H9 (cell line): ENCODE measurements around the gene ITGA7. TPM values are rescaled to one million over a fixed set of nuclear protein-coding genes. Genes with fewer than 3 reads are reported as not detected.

Experiments
- DNase-seq: peaks from one replicate; pipeline ENCODE4 v3.0.0-alpha.2; 2017
- H2AFZ ChIP-seq: one replicate; pipeline ENCODE4 v1.6.1; 2013; ENCODE audit warnings: mild to moderate bottlenecking, low read length, control low read depth, moderate library complexity
- H2AK5ac ChIP-seq: 2 replicates; pipeline ENCODE4 v1.6.1; 2013; ENCODE audit warnings: low read length, control low read depth, mixed read lengths; ENCODE audit not compliant: insufficient read length
- H2BK120ac ChIP-seq: one replicate; pipeline ENCODE4 v1.6.1; 2013; ENCODE audit warnings: low read depth, mild to moderate bottlenecking, low read length, control low read depth, inconsistent platforms; ENCODE audit not compliant: poor library complexity, severe bottlenecking
- H2BK12ac ChIP-seq: 2 replicates; pipeline ENCODE4 v1.6.1; 2013; ENCODE audit warnings: low read length, control low read depth, mixed read lengths, low read depth; ENCODE audit not compliant: insufficient read length
- H2BK15ac ChIP-seq: 2 replicates; pipeline ENCODE4 v1.6.1; 2013; ENCODE audit warnings: low read depth, low read length, control low read depth
- H2BK20ac ChIP-seq: one replicate; pipeline ENCODE4 v1.6.1; 2013; ENCODE audit warnings: low read depth, mild to moderate bottlenecking, low read length, control low read depth, inconsistent platforms; ENCODE audit not compliant: poor library complexity, severe bottlenecking
- H2BK5ac ChIP-seq: 2 replicates; pipeline ENCODE4 v1.6.1; 2013; ENCODE audit warnings: low read length, control low read depth, mixed read lengths; ENCODE audit not compliant: insufficient read length
- H3K14ac ChIP-seq: 2 replicates; pipeline ENCODE4 v1.6.1; 2013; ENCODE audit warnings: low read length, control low read depth; ENCODE audit not compliant: insufficient read depth
- H3K18ac ChIP-seq: 2 replicates; pipeline ENCODE4 v1.6.1; 2013; ENCODE audit warnings: low read depth, mild to moderate bottlenecking, mixed read lengths, low read length, control low read depth; ENCODE audit not compliant: insufficient read length
- H3K23ac ChIP-seq: 2 replicates; pipeline ENCODE4 v1.6.1; 2013; ENCODE audit warnings: low read length, control low read depth, mixed read lengths, low read depth; ENCODE audit not compliant: insufficient read length
- H3K23me2 ChIP-seq: 2 replicates; pipeline ENCODE4 v1.6.1; 2013; ENCODE audit warnings: low read depth, mild to moderate bottlenecking, mixed read lengths, low read length, control low read depth; ENCODE audit not compliant: insufficient read length, poor library complexity, severe bottlenecking
- H3K27ac ChIP-seq: 2 replicates; pipeline ENCODE4 v1.5.1; 2013; ENCODE audit warnings: low read length, control low read depth, mixed read lengths, low read depth; ENCODE audit not compliant: insufficient read length
- H3K27me3 ChIP-seq: 2 replicates; pipeline ENCODE4 v1.6.1; 2013; ENCODE audit warnings: low read length, control low read depth, inconsistent platforms; ENCODE audit not compliant: insufficient read depth
- H3K4ac ChIP-seq: 2 replicates; pipeline ENCODE4 v1.6.1; 2013; ENCODE audit warnings: low read depth, mild to moderate bottlenecking, control low read depth, inconsistent platforms, low read length, moderate library complexity
- H3K4me1 ChIP-seq: 2 replicates; pipeline ENCODE4 v1.6.1; 2013; ENCODE audit warnings: low read length, control low read depth, inconsistent platforms; ENCODE audit not compliant: insufficient read depth
- H3K4me2 ChIP-seq: 2 replicates; pipeline ENCODE4 v1.6.1; 2013; ENCODE audit warnings: low read length, control low read depth, mixed read lengths; ENCODE audit not compliant: insufficient read length, insufficient read depth
- H3K56ac ChIP-seq: 2 replicates; pipeline ENCODE4 v1.6.1; 2013; ENCODE audit warnings: low read depth, mild to moderate bottlenecking, mixed read lengths, low read length, control low read depth; ENCODE audit not compliant: insufficient read length
- H3K79me1 ChIP-seq: 2 replicates; pipeline ENCODE4 v1.6.1; 2013; ENCODE audit warnings: low read depth, mild to moderate bottlenecking, moderate library complexity, low read length, control low read depth, inconsistent platforms; ENCODE audit not compliant: insufficient read depth, poor library complexity, severe bottlenecking
- H3K79me2 ChIP-seq: 2 replicates; pipeline ENCODE4 v1.6.1; 2013; ENCODE audit warnings: low read length, control low read depth, inconsistent platforms; ENCODE audit not compliant: insufficient read depth
- H3K9ac ChIP-seq: 2 replicates; pipeline ENCODE4 v1.6.1; 2013; ENCODE audit warnings: low read length, control low read depth, mixed read lengths; ENCODE audit not compliant: insufficient read length; ENCODE audit errors: extremely low read depth
- H3K9me3 ChIP-seq: one replicate; pipeline ENCODE4 v1.6.1; 2013; ENCODE audit warnings: low read depth, low read length, inconsistent platforms; ENCODE audit not compliant: control insufficient read depth
- H3T11ph ChIP-seq: one replicate; pipeline ENCODE4 v1.6.1; 2013; ENCODE audit warnings: mild to moderate bottlenecking, low read length, control low read depth, inconsistent platforms
- H4K20me1 ChIP-seq: one replicate; pipeline ENCODE4 v1.6.1; 2013; ENCODE audit not compliant: control insufficient read depth, insufficient read length, insufficient read depth
- H4K5ac ChIP-seq: 2 replicates; pipeline ENCODE4 v1.6.1; 2013; ENCODE audit warnings: low read depth, mild to moderate bottlenecking, mixed read lengths, low read length, control low read depth; ENCODE audit not compliant: insufficient read length
- H4K8ac ChIP-seq: replicated peaks from 2 replicates; pipeline ENCODE4 v1.6.1; 2013; ENCODE audit warnings: low read length, control low read depth, mixed read lengths, low read depth; ENCODE audit not compliant: insufficient read length
- H4K91ac ChIP-seq: 2 replicates; pipeline ENCODE4 v1.6.1; 2013; ENCODE audit warnings: low read depth, mild to moderate bottlenecking, moderate library complexity, mixed read lengths, low read length, control low read depth; ENCODE audit not compliant: insufficient read length
- H3K27ac Mint-ChIP-seq, 3 experiments: 2 replicates in 2 of 3; 3 replicates in 1 of 3; pipeline ENCODE4 v1.8.0; 2020 to 2021; ENCODE audit warnings: mixed read lengths in 3 of 3, mild to moderate bottlenecking in 1 of 3, moderate library complexity in 1 of 3
- H3K27me3 Mint-ChIP-seq: 2 replicates; pipeline ENCODE4 v1.8.0; 2021; ENCODE audit warnings: low read depth, mild to moderate bottlenecking, moderate library complexity, mixed read lengths
- H3K36me3 Mint-ChIP-seq, 3 experiments: 2 replicates in 2 of 3; 3 replicates in 1 of 3; pipeline ENCODE4 v1.8.0; 2020 to 2021; ENCODE audit warnings: low read depth in 3 of 3, mixed read lengths in 3 of 3; ENCODE audit not compliant: insufficient read depth in 1 of 3
- H3K4me1 Mint-ChIP-seq, 2 experiments: 2 replicates each; pipeline ENCODE4 v1.8.0; 2020; ENCODE audit warnings: mixed read lengths in 2 of 2
- H3K4me3 Mint-ChIP-seq, 2 experiments: 2 replicates in 1 of 2; 3 replicates in 1 of 2; pipeline ENCODE4 v1.8.0; 2020 to 2021; ENCODE audit warnings: mild to moderate bottlenecking in 2 of 2, mixed read lengths in 2 of 2, moderate library complexity in 1 of 2
- H3K9me3 Mint-ChIP-seq, 2 experiments: 2 replicates in 1 of 2; 3 replicates in 1 of 2; pipeline ENCODE4 v1.8.0; 2020; ENCODE audit warnings: mild to moderate bottlenecking in 2 of 2, mixed read lengths in 2 of 2, moderate library complexity in 1 of 2
- WGBS: extraction: QIAGEN DNeasy Blood & Tissue Kit; methylation state at CpG from one replicate; pipeline ENCODE4 v1.1.7; 2013; ENCODE audit warnings: missing lambda C conversion rate, low lambda C conversion rate, mixed read lengths; ENCODE audit not compliant: insufficient read length; ENCODE audit errors: extremely low coverage; 5-methylcytosine and 5-hydroxymethylcytosine counted together
- total RNA-seq: library from RNA; stranded (reverse); gene quantifications from 2 replicates; pipeline ENCODE4 v1.2.1, GENCODE V29; 2021
- TF ChIP-seq, protein P1 (sequence below): fragments of 200-600 bp; sonication (generic); conservative IDR thresholded peaks from 3 replicates; pipeline ENCODE4 v1.8.0; 2021; ENCODE audit warnings: antibody characterized with exemption, mild to moderate bottlenecking

Gene ITGA7
- total RNA-seq, 1 experiment from 2014 or later = 119 TPM

- Histone ChIP-seq H3K4me2 (no peak overlapping the region), H2BK120ac (no peak overlapping the region), H4K91ac (no peak overlapping the region), H3K4me1 (no peaks in the 10 kb centered on the region), H4K8ac (no peak overlapping the region), H3K27ac (no peak overlapping the region), H3K79me2 (no peaks in the 10 kb centered on the region), H3K9ac (no peak overlapping the region), H3K27me3 (no peaks in the 10 kb centered on the region), H2AK5ac (no peak overlapping the region), H3K9me3 (no peaks in the 10 kb centered on the region), H4K20me1 (no peaks in the 10 kb centered on the region), H3K56ac (no peak overlapping the region), H2AFZ (no peak overlapping the region), H3K18ac (no peak overlapping the region), H3K4ac (no peak overlapping the region), H2BK12ac (no peak overlapping the region), H3K14ac (no peak overlapping the region), H2BK15ac (no peak overlapping the region), H3T11ph (no peak overlapping the region), H3K79me1 (no peaks in the 10 kb centered on the region), H2BK20ac (no peak overlapping the region), H3K23ac (no peak overlapping the region), H3K23me2 (no peaks in the 10 kb centered on the region), H2BK5ac (no peak overlapping the region), H4K5ac (no peak overlapping the region)
- Mint-ChIP-seq H3K4me3 (no peak overlapping the region; a peak in 1 of 5 replicates), H3K4me1 (no peaks in the 10 kb centered on the region), H3K9me3 (no peaks in the 10 kb centered on the region), H3K27me3 (peaks cover 21% of the 10 kb centered on the region), H3K27ac (no peak overlapping the region), H3K36me3 (no peaks in the 10 kb centered on the region)
- no CpG with 5 or more reads among the region's 9 CpGs for WGBS
- TF ChIP-seq, protein P1, sequence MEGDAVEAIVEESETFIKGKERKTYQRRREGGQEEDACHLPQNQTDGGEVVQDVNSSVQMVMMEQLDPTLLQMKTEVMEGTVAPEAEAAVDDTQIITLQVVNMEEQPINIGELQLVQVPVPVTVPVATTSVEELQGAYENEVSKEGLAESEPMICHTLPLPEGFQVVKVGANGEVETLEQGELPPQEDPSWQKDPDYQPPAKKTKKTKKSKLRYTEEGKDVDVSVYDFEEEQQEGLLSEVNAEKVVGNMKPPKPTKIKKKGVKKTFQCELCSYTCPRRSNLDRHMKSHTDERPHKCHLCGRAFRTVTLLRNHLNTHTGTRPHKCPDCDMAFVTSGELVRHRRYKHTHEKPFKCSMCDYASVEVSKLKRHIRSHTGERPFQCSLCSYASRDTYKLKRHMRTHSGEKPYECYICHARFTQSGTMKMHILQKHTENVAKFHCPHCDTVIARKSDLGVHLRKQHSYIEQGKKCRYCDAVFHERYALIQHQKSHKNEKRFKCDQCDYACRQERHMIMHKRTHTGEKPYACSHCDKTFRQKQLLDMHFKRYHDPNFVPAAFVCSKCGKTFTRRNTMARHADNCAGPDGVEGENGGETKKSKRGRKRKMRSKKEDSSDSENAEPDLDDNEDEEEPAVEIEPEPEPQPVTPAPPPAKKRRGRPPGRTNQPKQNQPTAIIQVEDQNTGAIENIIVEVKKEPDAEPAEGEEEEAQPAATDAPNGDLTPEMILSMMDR = peak; percentile 69
- DNase-seq = no peak
Measured at GRCh38 chr12:55659486-55660385, 48.0 kb downstream of the ITGA7 start.
